T-helper 2 cell treated with Interferon-gamma antibody and Interleukin-4, amounts not matched to agents 100 ng/mL and 5 ng/mL, for 36 hours (primary cell): Measurements from ENCODE around the gene CORT. TPM values are rescaled to one million over a fixed set of nuclear protein-coding genes. Genes with fewer than 3 reads are reported as not detected.

Experiments used
- intact Hi-C: fragments of 100-400 bp; cut with micrococcal nuclease; formaldehyde crosslinking; loops from one replicate; pipeline ENCODE4 v1.15.1; 2023
- total RNA-seq: library from RNA; stranded (reverse); gene quantifications from 2 replicates; pipeline ENCODE4 v1.2.3, GENCODE V29; 2022

Gene CORT
- total RNA-seq, 1 donor from 2014 or later: 0.48 TPM

GRCh38 chr1:10474309-10474612 is 24.4 kb downstream of the CORT start:
- intact Hi-C loops: loop anchor here (1.0 to 5.0 kb wide), 5 partner anchors 37 to 1508 kb away; partner anchors contain the start of genes CTNNBIP1, MFN2 and UBE4B

- intact Hi-C loops: loop anchor here (1.0 to 5.0 kb wide), 5 partner anchors 36 to 1507 kb away; partner anchors contain the start of genes CTNNBIP1, MFN2 and UBE4B
Observed at GRCh38 chr1:10474613-10475507, 25.0 kb downstream of the CORT start, which contains the start of gene PEX14. Gene PEX14 (plus strand): TSS chr1:10474950. CDS start chr1:10474967, 17 bp downstream.

- intact Hi-C loops: loop anchor here (2.0 kb wide), 2 partner anchors 443 to 565 kb away; partner anchors contain the start of genes CTNNBIP1 and UBE4B
Observed at GRCh38 chr1:10475510-10475909, 25.7 kb downstream of the CORT start.

GRCh38 chr1:10479296-10479695 is 29.5 kb downstream of the CORT start:
- intact Hi-C loops: no loop called here

GRCh38 chr1:10480614-10481013 is 30.8 kb downstream of the CORT start:
- intact Hi-C loops: no loop called here

GRCh38 chr1:10484521-10484920 is 34.7 kb downstream of the CORT start:
- intact Hi-C loops: no loop called here

DNA sequence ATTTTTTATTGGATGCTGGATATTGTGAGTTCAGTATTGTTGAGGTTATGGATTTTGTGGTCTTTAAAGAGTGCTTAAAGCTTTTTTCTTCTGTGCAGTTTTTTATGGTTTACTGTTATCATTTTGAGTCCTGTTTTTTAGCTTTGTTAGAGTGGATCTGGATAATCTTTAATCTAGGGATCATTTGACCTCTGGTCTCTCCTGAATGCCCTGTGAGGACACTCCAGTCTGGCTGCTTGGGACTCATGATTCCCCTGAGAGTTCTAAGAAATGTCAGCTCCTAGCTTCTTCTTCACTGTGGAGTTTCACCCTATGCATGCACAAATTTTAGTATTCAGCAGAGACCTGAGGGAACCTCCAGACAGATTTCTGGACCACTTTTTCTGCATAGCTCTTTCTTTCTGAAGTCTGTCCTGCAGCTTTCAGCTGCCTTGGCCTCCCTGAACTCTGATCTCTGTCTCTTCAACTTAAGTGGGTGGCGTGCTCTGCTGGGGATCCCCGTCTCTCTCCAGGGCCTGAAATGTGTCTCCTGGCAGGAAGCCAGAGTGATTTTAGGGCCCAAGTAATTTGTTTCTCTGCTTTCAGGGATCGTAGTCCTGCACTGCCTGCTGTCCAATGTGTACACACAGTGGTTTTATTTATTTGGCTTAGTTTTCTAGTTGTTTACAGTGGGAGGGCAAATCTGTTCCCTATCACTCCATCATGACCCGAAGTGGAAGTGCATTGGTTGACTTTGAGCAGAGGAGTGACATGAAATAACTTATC is 39.6 kb downstream of the CORT start:
- intact Hi-C loops: no loop called here

DNA sequence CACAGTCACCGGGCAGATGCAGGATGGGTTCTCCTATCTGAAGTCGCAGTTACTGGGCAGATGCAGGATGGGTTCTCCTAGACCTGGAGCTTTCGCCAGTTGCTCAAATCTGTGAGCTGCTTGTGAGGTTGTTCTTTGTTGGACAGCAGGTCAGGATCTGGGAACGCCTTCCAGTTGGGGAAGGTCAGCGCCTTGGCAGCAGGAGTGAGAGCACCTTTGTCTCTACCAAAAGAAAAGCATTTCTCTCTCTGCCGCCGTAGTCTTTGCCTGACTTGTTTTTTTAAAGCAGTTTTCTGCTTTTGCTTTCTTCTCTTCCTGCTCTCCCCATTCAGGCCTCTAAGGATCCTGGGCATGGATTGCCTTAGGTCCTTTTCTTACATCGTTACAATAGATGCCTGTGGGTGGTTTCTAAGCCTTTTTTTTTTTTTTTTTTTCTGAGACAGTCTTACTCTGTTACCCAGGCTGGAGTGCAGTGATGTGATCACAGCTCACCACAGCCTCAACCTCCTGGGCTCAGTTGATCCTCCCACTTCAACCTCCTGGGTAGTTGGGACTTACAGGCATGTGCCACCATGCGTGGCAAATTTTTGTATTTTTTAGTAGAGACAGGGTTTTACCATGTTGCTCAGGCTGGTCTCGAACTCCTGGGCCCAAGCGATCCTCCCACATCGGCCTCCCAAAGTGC is 40.6 kb downstream of the CORT start:
- intact Hi-C loops: no loop called here

DNA sequence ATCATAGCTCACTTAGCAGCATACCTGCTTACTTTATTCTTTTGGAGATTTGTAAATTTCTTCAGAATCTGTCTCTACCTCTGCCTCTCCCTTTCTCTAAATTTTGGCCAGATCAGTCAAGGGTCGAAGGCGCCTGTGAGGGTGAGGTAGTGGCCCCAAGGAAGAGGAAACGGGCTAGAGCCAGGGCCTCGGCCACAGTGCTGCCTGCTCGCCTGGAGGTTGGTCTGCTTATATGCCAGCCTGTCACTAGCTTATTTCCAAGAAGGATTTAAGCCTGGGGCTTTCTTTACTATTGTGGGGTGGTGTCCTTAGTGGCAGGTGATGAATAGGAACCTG is 44.6 kb downstream of the CORT start:
- intact Hi-C loops: loop anchor here (1.0 kb wide), 2 partner anchors 22 to 64 kb away; partner anchors contain the start of genes CENPS and DFFA

DNA sequence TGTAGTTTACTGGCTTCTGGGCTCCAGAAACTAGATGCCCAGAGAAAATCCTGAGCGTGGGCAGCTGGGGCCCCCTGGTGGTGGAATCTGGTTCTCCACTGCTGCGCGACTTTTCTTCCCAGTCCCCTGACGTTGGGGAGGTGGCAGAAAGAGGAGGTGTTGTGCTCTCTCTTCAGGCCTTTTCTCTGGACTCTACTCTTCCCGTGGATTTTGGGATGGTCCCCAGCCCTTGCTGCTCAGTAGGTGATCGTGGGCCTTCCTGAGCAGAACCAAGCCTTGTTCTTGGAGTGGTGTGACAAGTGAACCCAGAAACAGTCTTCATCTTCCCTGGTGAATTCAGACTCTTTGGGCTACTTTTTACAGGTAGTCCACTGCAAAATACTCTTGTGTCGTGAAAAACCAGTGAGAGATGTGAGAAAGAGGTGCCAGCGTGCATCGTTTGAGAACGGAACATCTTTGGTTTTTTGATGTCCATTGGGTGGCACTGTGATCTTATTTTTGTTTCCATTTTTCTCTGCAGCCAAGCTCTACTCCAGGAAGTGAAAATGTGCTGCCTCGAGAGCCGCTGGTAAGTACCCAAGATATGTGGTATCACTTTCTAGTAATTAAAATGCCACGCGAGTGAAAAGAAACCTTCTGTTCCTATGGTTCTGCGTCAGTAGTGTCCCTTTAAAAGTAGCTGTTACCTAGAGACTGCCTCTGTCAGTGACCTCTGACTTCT is 45.1 kb downstream of the CORT start:
- intact Hi-C loops: loop anchor here (1.0 to 5.0 kb wide), 6 partner anchors 16 to 517 kb away; partner anchors contain the start of genes CENPS, DFFA and TARDBP

DNA sequence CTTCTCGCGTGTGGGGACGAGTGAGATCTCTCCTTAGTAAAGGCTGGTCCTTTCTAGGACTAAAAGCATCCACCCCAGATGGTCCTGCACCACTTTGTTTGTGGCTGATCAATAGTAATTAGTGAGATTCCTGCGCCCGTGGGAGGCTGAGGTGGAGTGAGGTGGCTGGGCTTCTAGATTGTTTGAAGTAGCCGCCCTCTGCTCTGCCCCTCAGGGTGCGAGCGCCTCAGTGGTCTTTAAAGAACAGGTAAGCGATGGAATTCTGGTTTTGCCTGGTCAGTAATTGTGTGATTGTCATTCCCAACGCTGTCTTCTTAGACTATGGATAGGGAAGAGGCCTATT is 45.6 kb downstream of the CORT start:
- intact Hi-C loops: loop anchor here (1.0 to 5.0 kb wide), 4 partner anchors 16 to 517 kb away; partner anchors contain the start of gene TARDBP

DNA sequence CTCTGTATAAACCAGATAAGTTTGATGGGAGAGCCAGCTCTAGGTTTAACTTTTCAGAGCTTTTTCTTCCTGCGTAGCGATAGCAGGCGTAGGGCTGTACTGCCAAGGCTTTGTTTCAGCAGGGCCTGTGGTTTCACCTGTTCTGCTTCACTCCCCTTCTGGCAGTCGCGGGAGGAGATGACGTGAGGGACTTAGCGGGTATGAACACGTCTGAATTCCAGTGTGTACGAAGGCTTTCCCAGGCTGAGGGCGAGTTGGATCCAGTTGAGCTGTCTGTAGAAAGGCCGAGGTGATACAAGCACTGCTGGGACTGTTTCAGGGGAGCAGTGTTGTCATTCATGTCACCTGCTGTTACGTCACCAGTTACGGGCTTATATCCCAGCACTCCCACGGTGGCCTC is 46.1 kb downstream of the CORT start:
- intact Hi-C loops: loop anchor here (1.0 to 5.0 kb wide), 4 partner anchors 15 to 516 kb away; partner anchors contain the start of gene TARDBP

DNA sequence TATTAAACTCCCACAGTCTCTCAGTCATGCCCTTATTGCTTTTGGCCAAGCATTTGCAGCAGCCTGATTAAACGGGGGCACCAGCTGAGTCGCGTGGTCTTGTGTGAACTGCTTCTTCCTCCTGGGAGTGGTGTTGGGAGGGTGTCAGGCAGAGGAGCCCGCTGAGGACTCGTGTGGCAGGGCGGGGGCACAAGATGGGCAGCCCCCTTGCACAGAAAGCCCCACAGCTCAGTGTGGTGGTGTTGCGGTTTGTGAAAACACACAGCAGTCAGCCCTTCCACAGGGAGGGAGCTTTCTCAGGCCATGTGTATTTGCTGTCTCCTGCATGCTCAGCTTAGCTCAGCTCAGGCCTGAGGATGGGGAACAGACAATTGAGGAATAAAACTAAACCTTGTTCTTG is 47.3 kb downstream of the CORT start:
- intact Hi-C loops: loop anchor here (5.0 kb wide), 2 partner anchors 445 to 515 kb away; partner anchors contain the start of gene TARDBP

- intact Hi-C loops: loop anchor here (5.0 kb wide), 2 partner anchors 444 to 514 kb away; partner anchors contain the start of gene TARDBP
Observed at GRCh38 chr1:10498231-10498630, 48.4 kb downstream of the CORT start.

Other genes with a start within 250 kb of the CORT start
- gene KIF1B, start 239.5 kb upstream of the CORT start, total RNA-seq: 17.2 and 18.2 TPM in 2 replicates
- gene PGD, start 51.0 kb upstream of the CORT start, total RNA-seq: 89.3 and 92.7 TPM in 2 replicates
- gene CENPS, start 19.6 kb upstream of the CORT start, total RNA-seq: 16.3 and 20.9 TPM in 2 replicates
- gene DFFA, start 22.5 kb downstream of the CORT start, total RNA-seq: 36.2 and 36.4 TPM in 2 replicates
- 22.7 and 23.6 TPM in 2 replicates for gene PEX14, start 24.9 kb downstream of the CORT start, total RNA-seq